ENCODE measurements around the gene AADACL2.

AADACL2 gene

DNA sequence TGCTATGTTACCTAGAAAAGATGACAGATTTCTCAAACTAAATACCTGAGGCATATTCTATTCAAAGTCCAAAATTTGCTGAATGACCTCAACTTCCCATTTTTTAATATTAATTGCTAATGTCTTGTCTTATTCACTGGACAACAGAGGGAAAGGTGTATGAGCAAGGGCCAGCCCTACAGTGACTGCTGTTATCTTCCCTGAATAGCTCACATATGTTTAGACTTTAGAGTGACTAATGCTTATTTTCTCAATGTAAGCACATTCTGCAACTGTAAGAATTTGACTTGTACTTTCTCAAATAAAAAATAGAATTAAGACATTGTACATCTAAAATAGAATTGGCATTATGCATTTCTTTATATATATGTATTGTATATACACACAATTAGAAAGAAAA, 26.5 kb upstream of the AADACL2 start:
- TF ChIP-seq, protein P1, sequence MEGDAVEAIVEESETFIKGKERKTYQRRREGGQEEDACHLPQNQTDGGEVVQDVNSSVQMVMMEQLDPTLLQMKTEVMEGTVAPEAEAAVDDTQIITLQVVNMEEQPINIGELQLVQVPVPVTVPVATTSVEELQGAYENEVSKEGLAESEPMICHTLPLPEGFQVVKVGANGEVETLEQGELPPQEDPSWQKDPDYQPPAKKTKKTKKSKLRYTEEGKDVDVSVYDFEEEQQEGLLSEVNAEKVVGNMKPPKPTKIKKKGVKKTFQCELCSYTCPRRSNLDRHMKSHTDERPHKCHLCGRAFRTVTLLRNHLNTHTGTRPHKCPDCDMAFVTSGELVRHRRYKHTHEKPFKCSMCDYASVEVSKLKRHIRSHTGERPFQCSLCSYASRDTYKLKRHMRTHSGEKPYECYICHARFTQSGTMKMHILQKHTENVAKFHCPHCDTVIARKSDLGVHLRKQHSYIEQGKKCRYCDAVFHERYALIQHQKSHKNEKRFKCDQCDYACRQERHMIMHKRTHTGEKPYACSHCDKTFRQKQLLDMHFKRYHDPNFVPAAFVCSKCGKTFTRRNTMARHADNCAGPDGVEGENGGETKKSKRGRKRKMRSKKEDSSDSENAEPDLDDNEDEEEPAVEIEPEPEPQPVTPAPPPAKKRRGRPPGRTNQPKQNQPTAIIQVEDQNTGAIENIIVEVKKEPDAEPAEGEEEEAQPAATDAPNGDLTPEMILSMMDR (IDR thresholded peaks at IDR 0.05): no peak
- Histone ChIP-seq H3K27ac (no peak overlapping the region), H3K4me3 (no peak overlapping the region)
- no peak for DNase-seq (ENCODE audit: low spot score)

DNA sequence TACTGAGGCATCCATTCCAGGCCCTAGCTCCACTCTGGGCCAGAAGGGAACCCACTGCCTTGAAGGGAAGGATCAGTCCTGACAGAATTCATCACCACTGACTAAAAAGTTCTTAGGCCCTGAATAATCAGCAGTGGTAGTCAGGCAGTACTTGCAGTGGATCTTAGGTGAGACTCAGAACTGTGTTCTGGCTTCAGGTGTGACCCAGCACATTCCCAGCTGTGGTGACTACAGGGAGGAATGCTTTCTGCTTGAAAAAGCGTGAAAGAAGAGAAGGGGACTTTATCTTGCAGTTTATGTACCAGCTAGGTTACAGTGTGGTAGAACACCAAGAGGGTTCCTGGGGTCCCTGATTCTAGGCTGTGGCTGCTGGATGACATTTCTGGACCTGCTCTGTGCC, 24.9 kb upstream of the AADACL2 start:
- DNase-seq (ENCODE audit: low spot score): no peak
- Histone ChIP-seq H3K27ac (no peak overlapping the region), H3K4me3 (no peak overlapping the region)
- TF ChIP-seq, protein P1 (IDR thresholded peaks at IDR 0.05): no peak

DNA sequence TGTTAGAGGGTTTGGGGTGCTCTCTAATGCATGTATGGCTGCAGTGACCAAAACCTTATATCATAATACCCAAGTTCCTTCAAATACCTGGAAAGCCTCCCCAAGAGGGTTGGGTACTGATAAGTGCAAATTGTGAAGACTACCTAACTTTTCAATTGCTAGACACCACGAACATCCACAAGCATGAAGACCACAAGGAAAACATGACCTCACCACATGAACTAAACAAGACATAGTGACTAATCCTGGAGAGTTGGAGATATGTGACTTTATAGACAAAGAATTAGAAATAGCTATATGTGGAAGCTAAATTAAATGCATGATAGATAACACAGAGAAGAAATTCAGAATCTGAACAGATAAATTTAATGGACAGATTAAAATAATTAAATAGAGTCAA, 23.9 kb upstream of the AADACL2 start:
- no peak overlapping the region for H3K4me3 ChIP-seq
- TF ChIP-seq, protein P1 (IDR thresholded peaks at IDR 0.05): no peak
- DNase-seq (ENCODE audit: low spot score): no peak

DNA sequence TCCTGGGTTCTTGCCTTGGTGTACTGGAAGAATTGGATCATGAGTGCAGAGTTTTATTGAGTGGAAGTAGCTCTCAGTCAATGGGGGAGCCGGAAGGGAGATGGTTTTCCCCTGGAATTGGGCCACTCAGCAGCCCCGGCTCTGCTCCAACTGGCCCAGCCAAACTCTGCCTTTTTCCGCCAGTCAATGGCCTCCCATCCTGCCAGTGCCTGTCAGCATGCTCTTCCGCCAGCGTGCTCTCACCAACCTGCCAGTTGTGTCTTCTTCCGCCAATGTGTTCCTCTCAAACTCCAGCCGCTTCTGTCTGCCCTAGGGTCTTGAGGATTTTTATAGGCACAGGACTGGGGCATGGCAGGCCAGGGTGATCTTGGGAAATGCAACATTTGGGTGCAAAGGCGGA, 12.4 kb upstream of the AADACL2 start:
- TF ChIP-seq, protein P1 (IDR thresholded peaks at IDR 0.05): no peak
- no peak overlapping the region for H3K27ac ChIP-seq
- DNase-seq (ENCODE audit: low spot score): no peak

More for the DNA sequence above, 23.9 kb upstream of the AADACL2 start:
- no peak overlapping the region for H3K27ac ChIP-seq

DNA sequence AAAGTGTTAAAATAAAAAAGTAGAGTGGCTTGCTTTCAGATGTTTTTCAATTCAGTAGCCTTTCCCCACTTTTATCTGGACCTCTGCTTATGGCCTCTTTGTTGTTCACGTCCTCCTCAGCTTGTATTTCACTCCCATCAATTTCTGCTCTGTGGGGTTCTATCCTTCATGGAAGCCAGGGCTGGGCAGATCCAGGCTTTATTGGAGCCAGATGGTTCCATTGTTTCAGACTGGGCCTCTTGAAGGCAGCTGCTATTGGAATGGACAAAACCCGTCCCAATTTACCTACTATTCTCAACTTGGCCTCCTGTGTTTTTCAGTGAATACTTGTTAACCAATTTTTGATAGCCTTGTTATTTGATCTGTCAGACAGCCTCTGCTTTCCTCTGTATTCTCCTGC, 10.9 kb upstream of the AADACL2 start:
- TF ChIP-seq, protein P1 (IDR thresholded peaks at IDR 0.05): no peak
- DNase-seq (ENCODE audit: low spot score): no peak
- Histone ChIP-seq H3K27ac (no peak overlapping the region), H3K4me3 (no peak overlapping the region)

More for the DNA sequence above, 12.4 kb upstream of the AADACL2 start:
- no peak overlapping the region for H3K4me3 ChIP-seq

DNA sequence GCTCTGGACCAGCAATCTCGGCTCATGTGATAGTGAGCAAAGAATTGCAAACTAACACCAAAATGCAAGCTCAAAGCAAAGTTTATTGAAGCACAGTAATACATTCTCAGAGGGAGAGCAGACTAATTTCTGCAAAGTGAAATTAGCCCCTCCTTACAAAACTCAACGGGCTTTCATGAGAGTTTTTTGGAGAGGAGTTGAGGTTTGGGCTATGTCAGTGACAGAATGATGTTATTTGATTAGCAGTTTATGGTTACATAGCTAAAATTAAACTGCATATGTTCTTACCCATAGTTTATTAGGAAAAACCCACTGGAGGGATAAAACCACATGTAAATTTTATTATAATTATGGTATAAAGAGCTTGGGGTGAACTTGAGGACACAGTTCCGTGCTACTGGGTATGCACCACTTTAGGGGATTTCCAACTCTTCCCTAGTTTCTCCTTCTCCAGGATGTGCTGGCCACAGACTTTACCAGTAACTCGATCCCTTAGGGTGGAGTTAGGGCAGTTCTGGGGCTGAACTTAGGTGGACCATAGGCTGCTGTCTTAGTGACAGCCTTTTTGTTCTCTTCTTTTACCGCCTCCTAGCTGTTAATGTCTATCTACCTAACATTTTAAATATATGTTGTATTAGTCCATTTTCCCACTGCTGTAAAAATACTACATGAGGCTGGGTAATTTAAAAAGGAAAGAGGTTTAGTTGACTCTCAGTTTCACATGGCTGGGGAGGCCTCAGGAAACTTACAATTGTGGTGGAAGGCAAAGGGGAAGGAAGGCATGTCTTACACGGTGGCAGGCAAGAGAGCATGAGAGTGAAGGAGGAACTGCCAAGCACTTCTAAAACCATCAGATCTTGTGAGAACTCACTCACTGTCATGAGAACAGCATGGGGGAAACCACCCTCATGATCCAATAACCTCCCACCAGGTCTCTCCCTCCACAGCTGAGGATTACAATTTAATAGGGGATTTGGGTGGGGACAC, 8.9 kb upstream of the AADACL2 start:
- Histone ChIP-seq H3K4me3 (no peak overlapping the region), H3K27ac (no peak overlapping the region)
- DNase-seq (ENCODE audit: low spot score): no peak
- TF ChIP-seq, protein P1 (IDR thresholded peaks at IDR 0.05): no peak

DNA sequence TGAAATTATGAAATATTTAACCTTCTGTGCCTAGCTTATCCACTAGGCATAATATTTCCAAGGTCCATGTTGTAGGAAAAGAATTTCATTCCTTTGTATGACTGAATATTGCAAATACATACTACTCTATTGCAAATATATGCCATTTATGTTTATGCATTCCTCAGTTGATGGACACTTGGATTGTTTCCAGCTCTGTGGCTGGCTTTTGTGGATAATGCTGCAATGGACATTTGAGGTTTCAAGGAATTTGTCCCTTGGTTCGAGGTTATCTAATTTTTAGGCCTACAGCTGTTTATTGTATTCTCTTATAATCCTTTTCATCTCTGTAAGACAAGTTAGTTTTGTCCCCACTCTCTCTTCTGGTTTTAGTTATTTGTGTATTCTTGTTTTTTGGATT, 7.7 kb upstream of the AADACL2 start:
- no peak overlapping the region for H3K4me3 ChIP-seq
- no peak overlapping the region for H3K27ac ChIP-seq
- TF ChIP-seq, protein P1 (IDR thresholded peaks at IDR 0.05): no peak
- DNase-seq (ENCODE audit: low spot score): no peak
